GM23338 (cell line): ENCODE results near the gene NBEAL2. TPM values are rescaled to one million over a fixed set of nuclear protein-coding genes. Genes with fewer than 3 reads are reported as not detected.

Experiments used
- ATAC-seq: fragments of 200-7000 bp; cut with Tn5 transposase; 3 replicates; pipeline ENCODE4 v1.9.1; 2020
- DNase-seq: peaks from one replicate; pipeline ENCODE4 v3.0.0-alpha.2; 2015; ENCODE audit warnings: low spot score
- H2AFZ ChIP-seq: fragments of 200-600 bp; sonication (generic); 2 replicates; pipeline ENCODE4 v1.8.0; 2016; ENCODE audit warnings: antibody characterized with exemption, mild to moderate bottlenecking, moderate library complexity
- H3F3A ChIP-seq: fragments of 200-600 bp; sonication (generic); replicated peaks from 2 replicates; pipeline ENCODE4 v1.8.0; 2017; ENCODE audit warnings: antibody characterized with exemption, mixed run types, low read depth
- H3K27ac ChIP-seq: fragments of 200-600 bp; sonication (generic); 2 replicates; pipeline ENCODE4 v1.6.1; 2016; ENCODE audit warnings: low read depth
- H3K27me3 ChIP-seq: fragments of 200-600 bp; sonication (generic); 2 replicates; pipeline ENCODE4 v1.8.0; 2016; ENCODE audit warnings: mild to moderate bottlenecking, mixed run types, moderate library complexity; ENCODE audit not compliant: insufficient read depth
- H3K36me3 ChIP-seq: fragments of 200-600 bp; sonication (generic); 2 replicates; pipeline ENCODE4 v1.8.0; 2016; ENCODE audit warnings: mild to moderate bottlenecking; ENCODE audit not compliant: insufficient read depth
- H3K4me1 ChIP-seq: fragments of 200-600 bp; sonication (generic); 2 replicates; pipeline ENCODE4 v1.8.0; 2016; ENCODE audit warnings: mild to moderate bottlenecking, moderate library complexity; ENCODE audit not compliant: insufficient read depth
- H3K4me2 ChIP-seq: fragments of 200-600 bp; sonication (generic); 2 replicates; pipeline ENCODE4 v1.7.1; 2017; ENCODE audit warnings: mixed run types
- H3K4me3 ChIP-seq: fragments of 200-600 bp; sonication (generic); 2 replicates; pipeline ENCODE4 v1.6.1; 2016; ENCODE audit warnings: mixed run types
- H3K79me2 ChIP-seq: fragments of 200-600 bp; sonication (generic); replicated peaks from 2 replicates; pipeline ENCODE4 v1.8.0; 2017; ENCODE audit warnings: mild to moderate bottlenecking; ENCODE audit not compliant: insufficient read depth
- H3K9me2 ChIP-seq: fragments of 200-600 bp; sonication (generic); 2 replicates; pipeline ENCODE4 v1.8.0; 2017; ENCODE audit not compliant: insufficient read depth
- H4K20me1 ChIP-seq: fragments of 200-600 bp; sonication (generic); replicated peaks from 2 replicates; pipeline ENCODE4 v1.8.0; 2017; ENCODE audit warnings: mild to moderate bottlenecking; ENCODE audit not compliant: insufficient read depth
- H3K27ac Mint-ChIP-seq: 2 replicates; pipeline ENCODE4 v1.8.0; 2020; ENCODE audit warnings: inconsistent platforms, mild to moderate bottlenecking, moderate library complexity, mixed read lengths
- H3K27me3 Mint-ChIP-seq: 3 replicates; pipeline ENCODE4 v1.8.0; 2022; ENCODE audit warnings: low read depth, mild to moderate bottlenecking, moderate library complexity, mixed read lengths, inconsistent platforms; ENCODE audit not compliant: insufficient read depth, poor library complexity
- H3K36me3 Mint-ChIP-seq: 3 replicates; pipeline ENCODE4 v1.8.0; 2021; ENCODE audit warnings: low read depth, mild to moderate bottlenecking, inconsistent platforms, moderate library complexity, mixed read lengths
- H3K4me1 Mint-ChIP-seq: 3 replicates; pipeline ENCODE4 v1.8.0; 2020; ENCODE audit warnings: mild to moderate bottlenecking, inconsistent platforms, mixed read lengths
- H3K4me3 Mint-ChIP-seq: 3 replicates; pipeline ENCODE4 v1.8.0; 2021; ENCODE audit warnings: moderate library complexity, mild to moderate bottlenecking, inconsistent platforms, mixed read lengths
- H3K9me3 Mint-ChIP-seq: 3 replicates; pipeline ENCODE4 v1.8.0; 2020; ENCODE audit warnings: moderate library complexity, mild to moderate bottlenecking, inconsistent platforms, mixed read lengths
- CREB1 ChIP-seq: fragments of 250-450 bp; sonication (Bioruptor Pico); IDR thresholded peaks from 2 replicates; pipeline ENCODE4 v1.5.0; 2020; ENCODE audit warnings: low read depth, mild to moderate bottlenecking, moderate library complexity
- EZH2 ChIP-seq: fragments of 200-600 bp; sonication (generic); IDR thresholded peaks from one replicate; pipeline ENCODE4 v1.8.0; 2017; ENCODE audit warnings: antibody characterized with exemption, mild to moderate bottlenecking, low read depth; ENCODE audit not compliant: unreplicated experiment
- JUNB ChIP-seq: IDR thresholded peaks from one replicate; pipeline ENCODE4 v1.6.1; 2016; ENCODE audit warnings: antibody characterized with exemption; ENCODE audit not compliant: unreplicated experiment
- ZNF331 ChIP-seq: fragments of 250-450 bp; sonication (Bioruptor Pico); IDR thresholded peaks from 2 replicates; pipeline ENCODE4 v1.5.0; 2020; ENCODE audit warnings: low read depth, mild to moderate bottlenecking, moderate library complexity
- polyA plus RNA-seq: library from polyadenylated mRNA; unstranded; fragments of >200 nt; fragmentation: Nextera tagmentation; extraction: Ambion mirVana; gene quantifications from 2 replicates; pipeline ENCODE4 v1.2.1, GENCODE V29; 2016
- total RNA-seq: library from RNA; depleted of rRNA; stranded (reverse); fragments of >200 nt; shearing (Covaris generic); gene quantifications from 2 replicates; pipeline ENCODE4 v1.2.3, GENCODE V29; 2014
- TF ChIP-seq, protein P1 (sequence below): fragments of 250-450 bp; sonication (Bioruptor Pico); IDR thresholded peaks from 2 replicates; pipeline ENCODE4 v1.5.0; 2020; ENCODE audit warnings: mild to moderate bottlenecking, moderate library complexity

The NBEAL2 gene
- total and polyA plus RNA-seq, 2 experiments from 2014 or later: 13.5 to 79.9 TPM

DNA sequence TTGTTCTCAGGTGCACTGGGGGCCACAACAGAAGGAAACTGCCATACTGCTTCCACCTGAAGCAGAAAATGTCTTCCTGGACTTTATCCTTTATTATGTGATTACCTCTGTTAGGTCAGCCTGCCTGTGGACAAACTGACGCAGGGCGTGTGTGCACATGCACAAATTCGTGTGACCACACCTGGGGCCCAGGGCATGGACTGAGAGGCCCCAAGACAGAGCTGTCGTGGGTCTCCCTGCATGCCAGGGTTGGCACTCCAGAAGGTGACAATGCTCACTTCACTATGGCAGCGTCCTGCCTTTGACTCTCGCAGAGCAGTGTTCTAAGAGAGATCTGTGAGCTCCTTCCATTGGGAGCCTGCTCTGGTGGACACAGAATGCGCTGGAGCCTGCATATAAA is 37.4 kb upstream of the NBEAL2 start:
- ATAC-seq: no peak
- H3K9me3 Mint-ChIP-seq: no peaks in the 10 kb centered on the region
- TF ChIP-seq ZNF331 (CRISPR knock-in tag) (no peak), EZH2 (no peak), CREB1 (CRISPR knock-in tag) (no peak), JUNB (no peak)
- TF ChIP-seq, protein P1, sequence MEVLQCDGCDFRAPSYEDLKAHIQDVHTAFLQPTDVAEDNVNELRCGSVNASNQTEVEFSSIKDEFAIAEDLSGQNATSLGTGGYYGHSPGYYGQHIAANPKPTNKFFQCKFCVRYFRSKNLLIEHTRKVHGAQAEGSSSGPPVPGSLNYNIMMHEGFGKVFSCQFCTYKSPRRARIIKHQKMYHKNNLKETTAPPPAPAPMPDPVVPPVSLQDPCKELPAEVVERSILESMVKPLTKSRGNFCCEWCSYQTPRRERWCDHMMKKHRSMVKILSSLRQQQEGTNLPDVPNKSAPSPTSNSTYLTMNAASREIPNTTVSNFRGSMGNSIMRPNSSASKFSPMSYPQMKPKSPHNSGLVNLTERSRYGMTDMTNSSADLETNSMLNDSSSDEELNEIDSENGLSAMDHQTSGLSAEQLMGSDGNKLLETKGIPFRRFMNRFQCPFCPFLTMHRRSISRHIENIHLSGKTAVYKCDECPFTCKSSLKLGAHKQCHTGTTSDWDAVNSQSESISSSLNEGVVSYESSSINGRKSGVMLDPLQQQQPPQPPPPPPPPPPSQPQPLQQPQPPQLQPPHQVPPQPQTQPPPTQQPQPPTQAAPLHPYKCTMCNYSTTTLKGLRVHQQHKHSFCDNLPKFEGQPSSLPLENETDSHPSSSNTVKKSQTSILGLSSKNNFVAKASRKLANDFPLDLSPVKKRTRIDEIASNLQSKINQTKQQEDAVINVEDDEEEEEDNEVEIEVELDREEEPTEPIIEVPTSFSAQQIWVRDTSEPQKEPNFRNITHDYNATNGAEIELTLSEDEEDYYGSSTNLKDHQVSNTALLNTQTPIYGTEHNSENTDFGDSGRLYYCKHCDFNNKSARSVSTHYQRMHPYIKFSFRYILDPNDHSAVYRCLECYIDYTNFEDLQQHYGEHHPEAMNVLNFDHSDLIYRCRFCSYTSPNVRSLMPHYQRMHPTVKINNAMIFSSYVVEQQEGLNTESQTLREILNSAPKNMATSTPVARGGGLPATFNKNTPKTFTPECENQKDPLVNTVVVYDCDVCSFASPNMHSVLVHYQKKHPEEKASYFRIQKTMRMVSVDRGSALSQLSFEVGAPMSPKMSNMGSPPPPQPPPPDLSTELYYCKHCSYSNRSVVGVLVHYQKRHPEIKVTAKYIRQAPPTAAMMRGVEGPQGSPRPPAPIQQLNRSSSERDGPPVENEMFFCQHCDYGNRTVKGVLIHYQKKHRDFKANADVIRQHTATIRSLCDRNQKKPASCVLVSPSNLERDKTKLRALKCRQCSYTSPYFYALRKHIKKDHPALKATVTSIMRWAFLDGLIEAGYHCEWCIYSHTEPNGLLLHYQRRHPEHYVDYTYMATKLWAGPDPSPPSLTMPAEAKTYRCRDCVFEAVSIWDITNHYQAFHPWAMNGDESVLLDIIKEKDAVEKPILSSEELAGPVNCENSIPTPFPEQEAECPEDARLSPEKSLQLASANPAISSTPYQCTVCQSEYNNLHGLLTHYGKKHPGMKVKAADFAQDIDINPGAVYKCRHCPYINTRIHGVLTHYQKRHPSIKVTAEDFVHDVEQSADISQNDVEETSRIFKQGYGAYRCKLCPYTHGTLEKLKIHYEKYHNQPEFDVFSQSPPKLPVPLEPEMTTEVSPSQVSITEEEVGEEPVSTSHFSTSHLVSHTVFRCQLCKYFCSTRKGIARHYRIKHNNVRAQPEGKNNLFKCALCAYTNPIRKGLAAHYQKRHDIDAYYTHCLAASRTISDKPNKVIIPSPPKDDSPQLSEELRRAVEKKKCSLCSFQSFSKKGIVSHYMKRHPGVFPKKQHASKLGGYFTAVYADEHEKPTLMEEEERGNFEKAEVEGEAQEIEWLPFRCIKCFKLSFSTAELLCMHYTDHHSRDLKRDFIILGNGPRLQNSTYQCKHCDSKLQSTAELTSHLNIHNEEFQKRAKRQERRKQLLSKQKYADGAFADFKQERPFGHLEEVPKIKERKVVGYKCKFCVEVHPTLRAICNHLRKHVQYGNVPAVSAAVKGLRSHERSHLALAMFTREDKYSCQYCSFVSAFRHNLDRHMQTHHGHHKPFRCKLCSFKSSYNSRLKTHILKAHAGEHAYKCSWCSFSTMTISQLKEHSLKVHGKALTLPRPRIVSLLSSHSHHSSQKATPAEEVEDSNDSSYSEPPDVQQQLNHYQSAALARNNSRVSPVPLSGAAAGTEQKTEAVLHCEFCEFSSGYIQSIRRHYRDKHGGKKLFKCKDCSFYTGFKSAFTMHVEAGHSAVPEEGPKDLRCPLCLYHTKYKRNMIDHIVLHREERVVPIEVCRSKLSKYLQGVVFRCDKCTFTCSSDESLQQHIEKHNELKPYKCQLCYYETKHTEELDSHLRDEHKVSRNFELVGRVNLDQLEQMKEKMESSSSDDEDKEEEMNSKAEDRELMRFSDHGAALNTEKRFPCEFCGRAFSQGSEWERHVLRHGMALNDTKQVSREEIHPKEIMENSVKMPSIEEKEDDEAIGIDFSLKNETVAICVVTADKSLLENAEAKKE (CRISPR knock-in tag): no peak
- DNase-seq: no peak
- no peaks in the 10 kb centered on the region for H3F3A ChIP-seq
- H4K20me1 ChIP-seq: peaks cover 45% of the 10 kb centered on the region
- H3K27me3 Mint-ChIP-seq: peaks cover 7% of the 10 kb centered on the region
- H3K27me3 ChIP-seq: no peaks in the 10 kb centered on the region
- H3K27ac Mint-ChIP-seq: no peak overlapping the region
- peaks cover 75% of the 10 kb centered on the region for H3K79me2 ChIP-seq
- H2AFZ ChIP-seq: no peak overlapping the region
- no peak overlapping the region for H3K27ac ChIP-seq
- no peaks in the 10 kb centered on the region for H3K36me3 ChIP-seq
- H3K4me1 ChIP-seq: peaks cover 31% of the 10 kb centered on the region
- no peak overlapping the region for H3K4me3 Mint-ChIP-seq
- H3K4me3 ChIP-seq: no peak overlapping the region
- H3K9me2 ChIP-seq: no peaks in the 10 kb centered on the region
- H3K36me3 Mint-ChIP-seq: peaks cover 38% of the 10 kb centered on the region
- no peak overlapping the region for H3K4me2 ChIP-seq
- H3K4me1 Mint-ChIP-seq: peaks cover 53% of the 10 kb centered on the region
